DOHH2 (cell line): ENCODE data around the gene IL36RN.

Experiments
- H3F3A ChIP-seq: fragments of 200-600 bp; sonication (generic), shearing (Covaris generic); 2 replicates; pipeline ENCODE4 v1.6.0; 2016; ENCODE audit warnings: antibody characterized with exemption, mild to moderate bottlenecking; ENCODE audit not compliant: control insufficient read depth, insufficient read depth
- H3K27ac ChIP-seq: fragments of 200-600 bp; sonication (generic); 2 replicates; pipeline ENCODE4 v1.5.1; 2014; ENCODE audit warnings: low read depth, mild to moderate bottlenecking, low read length, moderate library complexity
- H3K27me3 ChIP-seq: fragments of 200-600 bp; sonication (generic); 2 replicates; pipeline ENCODE4 v1.6.1; 2014; ENCODE audit warnings: mild to moderate bottlenecking, low read length, mixed read lengths; ENCODE audit not compliant: control insufficient read depth
- H3K36me3 ChIP-seq: fragments of 200-600 bp; sonication (generic); 2 replicates; pipeline ENCODE4 v1.6.1; 2014; ENCODE audit warnings: mild to moderate bottlenecking, low read length, moderate library complexity, mixed read lengths; ENCODE audit not compliant: control insufficient read depth
- H3K4me1 ChIP-seq: fragments of 200-600 bp; sonication (generic); 2 replicates; pipeline ENCODE4 v1.6.1; 2014; ENCODE audit warnings: mild to moderate bottlenecking, low read length, mixed read lengths; ENCODE audit not compliant: control insufficient read depth
- H3K4me2 ChIP-seq: fragments of 200-600 bp; sonication (generic); 2 replicates; pipeline ENCODE4 v1.6.0; 2014; ENCODE audit warnings: mild to moderate bottlenecking, low read length, moderate library complexity
- H3K4me3 ChIP-seq: fragments of 200-600 bp; sonication (generic); 2 replicates; pipeline ENCODE4 v1.5.1; 2014; ENCODE audit warnings: mild to moderate bottlenecking, low read length, mixed read lengths
- H3K79me2 ChIP-seq: fragments of 200-600 bp; sonication (generic); 2 replicates; pipeline ENCODE4 v1.6.1; 2014; ENCODE audit warnings: mild to moderate bottlenecking, low read length, mixed read lengths; ENCODE audit not compliant: control insufficient read depth
- H3K9me2 ChIP-seq: fragments of 200-600 bp; sonication (generic); replicated peaks from 2 replicates; pipeline ENCODE4 v1.6.1; 2014; ENCODE audit warnings: mild to moderate bottlenecking, low read length, mixed read lengths; ENCODE audit not compliant: control insufficient read depth
- H3K9me3 ChIP-seq: fragments of 200-600 bp; sonication (generic); 2 replicates; pipeline ENCODE4 v1.6.1; 2014; ENCODE audit warnings: antibody characterized with exemption, low read length, mixed read lengths; ENCODE audit not compliant: control insufficient read depth, insufficient read depth
- H4K20me1 ChIP-seq: fragments of 200-600 bp; sonication (generic); 2 replicates; pipeline ENCODE4 v1.6.0; 2014; ENCODE audit warnings: low read depth, mild to moderate bottlenecking, antibody characterized with exemption, low read length, moderate library complexity; ENCODE audit not compliant: control insufficient read depth, insufficient read depth
- CTCF ChIP-seq: fragments of 200-600 bp; sonication (generic); IDR thresholded peaks from one replicate; pipeline ENCODE4 v1.5.1; 2014; ENCODE audit warnings: antibody characterized with exemption, mild to moderate bottlenecking, low read depth, low read length; ENCODE audit not compliant: poor library complexity, severe bottlenecking
- EZH2phosphoT487 ChIP-seq: fragments of 200-600 bp; sonication (generic); IDR thresholded peaks from 2 replicates; pipeline ENCODE4 v1.6.1; 2017; ENCODE audit warnings: borderline replicate concordance, mild to moderate bottlenecking, antibody characterized with exemption, low read length, moderate library complexity, mixed read lengths

Gene IL36RN

DNA sequence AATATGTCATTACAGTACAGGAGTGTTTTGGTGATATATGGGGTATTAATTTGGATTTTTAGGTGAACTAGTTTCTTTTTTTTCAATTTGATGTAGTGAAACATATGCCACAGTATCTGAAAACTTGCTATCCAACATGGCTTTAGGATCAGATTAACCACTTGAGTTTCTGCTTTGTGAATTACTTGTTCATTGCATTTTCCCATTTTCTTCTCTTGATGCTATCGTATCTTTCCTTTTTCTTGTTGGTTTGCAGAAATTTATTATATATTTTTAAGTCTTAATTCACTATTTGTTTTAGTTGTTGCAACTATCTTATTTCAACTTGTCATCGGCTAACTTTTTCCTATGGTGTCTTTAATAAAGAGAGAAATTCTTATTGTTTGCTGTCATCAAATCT lies 44.9 kb upstream of the IL36RN start:
- H3K4me2 ChIP-seq, result no peak overlapping the region
- no peak overlapping the region for H3K27ac ChIP-seq
- no peak for TF ChIP-seq CTCF
- H4K20me1 ChIP-seq, result no peaks in the 10 kb centered on the region
- no peaks in the 10 kb centered on the region for H3K79me2 ChIP-seq
- no peaks in the 10 kb centered on the region for H3K9me2 ChIP-seq
- H3K36me3 ChIP-seq, result no peaks in the 10 kb centered on the region
- H3F3A ChIP-seq, result no peaks in the 10 kb centered on the region
- no peaks in the 10 kb centered on the region for H3K4me1 ChIP-seq
- peaks cover 3% of the 10 kb centered on the region; the same call in 1 of the 2 replicates for H3K27me3 ChIP-seq
- H3K4me3 ChIP-seq, result no peak overlapping the region
- H3K9me3 ChIP-seq, result no peaks in the 10 kb centered on the region

DNA sequence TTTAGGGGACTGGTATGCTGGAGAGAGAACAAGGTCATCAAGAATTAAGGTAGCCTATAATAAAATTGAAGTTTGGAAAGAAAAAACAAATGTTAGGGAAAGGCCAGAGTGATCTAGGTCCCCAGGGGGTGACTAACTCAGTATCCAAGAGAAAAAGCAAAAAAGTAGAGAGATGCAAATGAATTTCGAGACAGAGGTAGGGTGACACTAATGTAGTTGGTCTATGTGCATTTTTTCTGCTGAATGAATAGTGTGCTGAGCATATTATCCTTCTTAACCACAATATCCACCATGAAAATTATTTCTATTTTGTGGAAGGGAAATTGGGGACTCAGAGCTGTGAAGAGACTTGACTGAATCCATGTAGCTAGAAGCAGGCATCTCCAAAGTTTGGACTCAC lies 44.0 kb upstream of the IL36RN start:
- no peak overlapping the region for H3K4me2 ChIP-seq
- no peaks in the 10 kb centered on the region for H4K20me1 ChIP-seq
- no peaks in the 10 kb centered on the region for H3K36me3 ChIP-seq
- H3K79me2 ChIP-seq, result no peaks in the 10 kb centered on the region
- H3K4me1 ChIP-seq, result no peaks in the 10 kb centered on the region
- H3F3A ChIP-seq, result no peaks in the 10 kb centered on the region
- peaks cover 3% of the 10 kb centered on the region; the same call in 1 of the 2 replicates for H3K27me3 ChIP-seq
- H3K9me3 ChIP-seq, result no peaks in the 10 kb centered on the region
- no peak overlapping the region for H3K4me3 ChIP-seq
- no peaks in the 10 kb centered on the region for H3K9me2 ChIP-seq
- no peak overlapping the region for H3K27ac ChIP-seq
- no peak for TF ChIP-seq EZH2phosphoT487
- TF ChIP-seq CTCF, result no peak

DNA sequence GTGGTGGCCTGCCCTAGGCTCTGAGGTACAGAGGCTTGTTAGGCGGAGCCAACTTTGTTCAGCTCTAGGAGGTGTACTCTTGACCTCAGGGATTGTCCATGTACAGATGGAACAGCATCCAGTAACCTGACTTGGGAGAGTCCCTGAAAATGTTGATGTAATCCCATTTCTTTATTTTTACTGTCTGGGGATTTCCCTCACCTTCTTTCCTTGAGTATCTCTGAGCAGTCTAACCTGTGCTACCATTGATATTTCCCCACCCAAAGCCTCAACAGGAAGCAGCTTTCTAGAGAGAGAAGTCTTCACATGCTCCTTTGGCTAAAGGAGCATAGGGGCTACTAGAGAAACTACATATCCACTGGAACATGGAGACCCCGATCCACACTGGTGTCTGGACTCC lies 43.3 kb upstream of the IL36RN start:
- TF ChIP-seq CTCF, result no peak
- no peak for TF ChIP-seq EZH2phosphoT487
- Histone ChIP-seq H3K9me3 (no peaks in the 10 kb centered on the region), H3K36me3 (no peaks in the 10 kb centered on the region), H3K4me3 (no peak overlapping the region), H4K20me1 (no peaks in the 10 kb centered on the region), H3K79me2 (no peaks in the 10 kb centered on the region), H3F3A (no peaks in the 10 kb centered on the region), H3K4me1 (no peaks in the 10 kb centered on the region), H3K27me3 (peaks cover 3% of the 10 kb centered on the region; the same call in 1 of the 2 replicates), H3K4me2 (no peak overlapping the region), H3K27ac (no peak overlapping the region), H3K9me2 (no peaks in the 10 kb centered on the region)

GRCh38 chr2:113018509-113018908 lies 40.5 kb upstream of the IL36RN start:
- Histone ChIP-seq H3K4me1 (no peaks in the 10 kb centered on the region), H3K36me3 (no peaks in the 10 kb centered on the region), H3K9me3 (no peaks in the 10 kb centered on the region), H3K27ac (no peak overlapping the region), H3K4me2 (no peak overlapping the region), H3F3A (no peaks in the 10 kb centered on the region), H3K27me3 (peaks cover 5% of the 10 kb centered on the region; the same call in 1 of the 2 replicates), H3K9me2 (no peaks in the 10 kb centered on the region), H4K20me1 (no peaks in the 10 kb centered on the region), H3K79me2 (no peaks in the 10 kb centered on the region), H3K4me3 (no peak overlapping the region)
- no peak for TF ChIP-seq EZH2phosphoT487
- no peak for TF ChIP-seq CTCF
